GM18873 (cell line): Measurements from ENCODE around the gene SCFD2.

ENCODE experiments used
- ATAC-seq: cut with Tn5 transposase; IDR thresholded peaks from one replicate; pipeline ENCODE4 v1.9.1; 2021; ENCODE audit warnings: mild to moderate bottlenecking, moderate library complexity, moderate number of reproducible peaks; ENCODE audit not compliant: unreplicated experiment, low FRiP score

The SCFD2 gene

DNA sequence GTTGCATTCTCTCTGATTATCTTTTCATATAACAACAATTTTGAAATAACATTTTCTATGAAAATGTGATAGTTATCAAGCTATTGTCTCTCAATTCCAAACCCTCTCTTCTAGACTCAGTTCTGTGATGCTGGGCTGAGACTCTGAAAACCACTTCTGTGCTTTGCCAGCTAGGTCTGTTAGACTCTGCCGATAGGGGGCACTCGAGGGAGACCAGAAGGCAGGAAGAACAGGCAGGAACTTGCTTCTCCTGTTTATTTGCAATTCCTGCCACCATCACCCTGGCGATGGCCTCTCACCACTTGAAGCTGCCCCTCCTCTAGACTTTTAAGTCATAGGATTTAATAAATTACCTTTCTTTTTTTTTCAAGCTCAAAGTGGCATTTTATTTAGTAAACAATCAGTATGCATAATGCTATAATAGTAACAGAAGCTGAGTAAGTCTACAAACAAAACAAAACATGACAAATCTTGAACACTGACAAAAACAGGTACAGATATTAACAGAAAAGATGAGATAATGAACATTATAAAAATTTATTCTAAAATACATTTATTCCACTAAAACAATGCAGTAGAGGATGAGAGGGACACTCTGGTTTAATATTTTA is 454.1 kb downstream of the SCFD2 start:
- ATAC-seq, result peak; percentile 71

DNA sequence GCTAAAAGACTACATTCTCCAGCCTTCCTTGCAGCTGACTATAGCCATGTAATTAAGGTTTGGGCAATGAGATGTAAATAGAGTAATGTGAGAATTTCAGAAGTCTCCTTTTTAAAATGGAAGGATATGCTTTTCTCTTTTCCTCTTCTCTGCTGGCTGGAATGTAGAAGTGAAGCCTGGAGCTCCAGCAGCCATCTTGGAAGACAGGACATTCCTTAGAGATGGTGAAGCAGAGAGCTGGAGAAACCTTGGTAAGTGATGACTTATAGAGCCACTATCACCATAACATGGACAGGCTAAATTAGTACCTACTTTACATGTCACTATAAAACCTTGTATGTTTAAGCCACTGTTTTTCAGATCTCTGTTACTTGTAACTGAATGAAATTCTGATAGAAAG is 455.7 kb downstream of the SCFD2 start:
- no peak for ATAC-seq

DNA sequence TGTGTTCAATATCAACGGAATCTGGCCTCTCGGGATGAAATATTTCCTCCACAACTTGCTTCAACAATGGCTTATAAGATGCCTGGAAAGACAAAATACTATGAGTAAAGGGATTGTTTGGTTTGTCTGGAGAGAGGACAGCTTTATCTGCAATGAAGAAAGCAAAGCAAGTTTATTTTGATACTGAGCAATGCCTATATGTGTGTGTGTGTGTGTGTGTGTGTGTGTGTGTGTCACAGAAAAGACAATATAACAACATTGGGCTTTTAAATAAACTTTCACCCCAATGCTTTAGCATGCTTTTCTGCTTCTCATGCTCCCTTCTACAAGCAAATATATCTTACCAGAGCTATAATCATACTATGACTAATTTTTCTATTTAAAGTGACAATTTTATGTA is 458.4 kb downstream of the SCFD2 start:
- ATAC-seq, result no peak

DNA sequence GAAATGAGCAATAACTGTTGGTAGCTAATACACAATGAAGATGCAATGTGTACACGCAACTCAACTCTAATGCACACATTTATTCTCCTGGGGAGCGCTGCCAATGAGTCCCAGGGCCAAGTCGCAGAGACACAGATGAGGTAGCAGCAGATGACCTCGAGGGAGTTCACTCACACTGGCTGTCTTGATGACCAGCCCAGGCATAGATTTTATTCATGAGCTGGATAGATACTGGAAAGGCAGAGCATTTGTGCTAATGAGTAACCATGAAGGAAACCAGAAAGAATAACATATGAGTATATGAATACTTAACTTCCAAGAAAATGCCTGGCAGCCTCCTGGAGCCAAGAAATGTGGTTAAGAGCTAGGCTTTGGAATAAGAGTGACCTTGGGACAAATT is 461.4 kb downstream of the SCFD2 start:
- no peak for ATAC-seq

DNA sequence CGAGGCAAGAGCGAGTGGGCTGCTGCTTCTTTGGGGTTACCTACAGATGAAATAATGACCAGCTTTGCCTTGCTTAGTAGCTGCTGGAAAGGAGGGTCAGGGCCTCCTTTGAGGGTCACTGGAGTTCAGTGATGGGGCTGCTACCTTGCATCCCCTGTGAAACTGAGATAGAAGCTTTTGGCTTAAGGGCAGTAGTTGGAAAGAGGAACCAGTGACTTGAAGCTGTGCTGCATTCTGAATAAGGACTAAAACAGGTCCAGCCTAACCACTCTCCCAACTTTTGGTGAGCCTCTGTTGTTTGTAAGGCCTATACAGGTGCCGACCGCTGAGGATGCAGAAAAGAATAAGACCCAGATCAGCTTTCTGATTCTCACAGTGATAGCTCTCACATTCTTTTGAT is 462.6 kb downstream of the SCFD2 start:
- ATAC-seq, result no peak

DNA sequence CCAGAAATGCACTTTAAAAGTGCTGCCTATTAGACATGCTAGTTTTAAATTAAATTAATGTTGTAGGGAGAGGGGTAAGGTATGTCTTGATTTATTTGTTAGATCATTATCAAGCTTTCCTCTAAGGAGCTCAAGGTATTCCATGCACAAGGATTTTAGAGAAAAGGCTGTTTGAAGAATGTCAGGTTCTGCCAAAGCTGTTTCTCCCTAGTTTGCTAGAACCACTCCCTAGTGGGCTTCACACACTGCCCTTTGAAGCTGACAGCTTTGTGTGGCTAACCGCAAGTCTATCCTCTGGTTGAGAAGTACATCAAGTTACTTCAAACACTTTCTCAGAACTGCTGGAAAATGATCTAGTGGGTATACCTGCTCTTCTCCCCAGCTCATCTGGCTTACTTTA is 471.4 kb downstream of the SCFD2 start:
- no peak for ATAC-seq

DNA sequence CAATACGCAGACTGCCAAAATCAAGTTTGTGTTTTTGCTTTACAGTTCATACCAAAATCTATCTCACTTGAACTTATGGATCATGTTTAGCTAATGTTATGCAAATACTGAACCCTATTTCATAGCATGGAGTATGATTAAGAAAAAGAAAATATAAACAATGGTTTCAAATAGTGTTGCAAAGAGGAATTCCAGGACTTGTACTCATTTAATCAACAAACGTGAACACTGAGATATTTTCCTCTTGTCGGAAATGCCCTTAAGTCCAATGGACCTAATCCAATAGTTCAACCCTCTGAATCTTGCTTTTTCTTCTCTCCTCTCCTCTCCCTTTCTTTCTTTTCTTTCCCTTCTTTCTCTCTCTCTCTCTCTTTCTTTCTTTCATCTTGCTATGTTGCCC is 473.0 kb downstream of the SCFD2 start:
- ATAC-seq, result no peak

DNA sequence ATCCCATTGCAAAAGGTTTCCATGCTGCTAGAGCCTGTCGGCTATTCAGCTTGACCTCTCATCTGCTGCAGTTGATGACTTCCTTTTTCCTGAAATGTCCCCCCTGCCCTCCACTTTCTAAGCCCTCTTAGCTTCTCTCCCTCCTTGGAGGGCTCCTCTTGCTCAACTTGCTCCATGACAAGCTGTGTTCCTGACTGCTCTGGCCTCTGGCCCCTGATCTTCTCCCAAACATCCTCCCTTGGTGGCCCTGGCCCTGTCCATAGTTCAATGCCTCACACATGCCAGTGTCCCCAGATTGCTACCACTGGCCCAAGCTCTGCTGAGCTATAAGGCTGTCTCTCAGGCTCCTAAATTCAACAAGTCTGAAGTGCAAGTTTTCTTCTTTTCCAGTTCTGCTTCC is 474.1 kb downstream of the SCFD2 start:
- ATAC-seq, result no peak

DNA sequence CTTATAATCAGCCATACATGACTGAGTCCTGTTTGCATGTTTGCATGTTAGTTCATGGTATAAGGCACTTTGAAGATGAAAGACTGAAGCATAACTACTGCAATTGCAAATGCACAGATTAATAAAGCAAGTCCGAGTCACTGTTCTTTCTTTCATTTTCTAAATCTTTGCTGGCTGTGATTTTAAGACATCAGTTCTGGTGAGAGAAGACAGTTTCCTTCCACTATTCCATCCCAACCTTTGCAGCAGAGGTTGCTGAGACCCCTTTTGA is 475.4 kb downstream of the SCFD2 start:
- no peak for ATAC-seq

DNA sequence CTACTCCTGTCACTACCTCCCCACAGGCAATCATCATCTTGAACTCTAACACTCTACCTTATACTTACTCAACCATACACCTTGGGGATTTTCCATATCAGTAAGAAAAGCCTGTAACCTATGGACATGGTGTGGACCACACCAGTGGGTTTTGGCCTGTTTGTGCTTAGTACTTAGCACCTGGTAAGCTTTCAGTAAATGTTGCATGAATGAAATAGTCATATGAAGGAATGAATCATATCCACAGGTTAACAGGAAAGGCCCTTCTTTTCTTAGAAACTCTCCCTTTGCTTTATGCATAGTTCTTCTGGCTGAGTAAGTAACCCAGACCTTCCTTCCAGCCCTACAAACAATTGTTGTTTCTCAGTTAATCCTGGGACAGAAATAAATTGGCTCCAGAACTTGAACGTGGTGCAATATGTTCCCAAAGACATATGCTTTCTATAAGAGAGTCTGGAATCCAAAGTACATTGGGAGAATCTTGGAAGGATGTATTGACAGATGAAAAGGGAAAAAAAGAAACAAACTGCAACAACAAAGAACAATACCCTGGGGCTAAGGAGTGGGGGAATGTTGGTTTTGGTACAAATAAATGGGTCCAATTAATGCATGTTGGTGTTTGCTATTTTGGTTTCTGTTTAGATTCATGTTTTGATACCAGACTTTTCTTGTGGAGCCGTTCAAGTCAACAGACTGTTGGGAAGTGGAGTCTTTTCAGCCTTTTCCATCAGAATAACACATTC is 475.9 kb downstream of the SCFD2 start:
- ATAC-seq, result no peak

DNA sequence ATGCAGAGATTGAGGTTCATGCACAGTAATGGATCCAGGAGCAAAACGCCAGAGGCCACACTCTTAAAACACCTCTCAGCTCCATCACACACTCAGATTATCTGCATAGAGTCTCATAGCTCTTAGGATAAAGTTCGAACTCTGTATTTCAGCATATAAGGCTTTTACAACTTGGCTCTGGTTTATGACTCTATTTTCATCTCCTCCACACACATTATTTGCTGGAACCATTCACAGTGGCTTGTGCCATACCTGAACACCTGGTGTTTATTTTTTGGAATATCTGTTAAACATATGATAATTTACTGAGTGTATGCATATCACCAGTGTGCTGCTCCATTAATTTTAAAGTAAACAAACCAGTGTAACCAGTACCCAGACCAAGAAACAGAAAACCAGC is 476.5 kb downstream of the SCFD2 start:
- ATAC-seq, result no peak

DNA sequence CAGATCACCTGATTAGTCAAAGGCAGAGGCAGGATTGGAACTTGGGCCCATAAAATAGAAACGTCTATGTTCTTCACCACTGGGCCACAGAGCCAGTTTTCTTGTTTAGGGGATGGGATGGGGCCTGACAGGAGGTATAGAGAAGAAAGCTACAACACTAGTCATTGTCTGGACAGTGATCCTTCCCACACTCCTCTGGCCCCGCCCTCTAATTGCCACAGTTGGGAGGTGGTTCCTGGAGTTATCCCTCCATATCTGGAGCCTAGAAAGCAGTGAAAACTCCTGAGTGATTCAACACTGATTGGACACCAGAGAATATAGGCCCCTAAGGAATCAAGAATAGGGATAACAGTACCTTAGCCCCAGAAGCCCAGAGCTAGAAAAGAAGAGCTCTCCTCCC is 480.9 kb downstream of the SCFD2 start:
- ATAC-seq, result no peak

DNA sequence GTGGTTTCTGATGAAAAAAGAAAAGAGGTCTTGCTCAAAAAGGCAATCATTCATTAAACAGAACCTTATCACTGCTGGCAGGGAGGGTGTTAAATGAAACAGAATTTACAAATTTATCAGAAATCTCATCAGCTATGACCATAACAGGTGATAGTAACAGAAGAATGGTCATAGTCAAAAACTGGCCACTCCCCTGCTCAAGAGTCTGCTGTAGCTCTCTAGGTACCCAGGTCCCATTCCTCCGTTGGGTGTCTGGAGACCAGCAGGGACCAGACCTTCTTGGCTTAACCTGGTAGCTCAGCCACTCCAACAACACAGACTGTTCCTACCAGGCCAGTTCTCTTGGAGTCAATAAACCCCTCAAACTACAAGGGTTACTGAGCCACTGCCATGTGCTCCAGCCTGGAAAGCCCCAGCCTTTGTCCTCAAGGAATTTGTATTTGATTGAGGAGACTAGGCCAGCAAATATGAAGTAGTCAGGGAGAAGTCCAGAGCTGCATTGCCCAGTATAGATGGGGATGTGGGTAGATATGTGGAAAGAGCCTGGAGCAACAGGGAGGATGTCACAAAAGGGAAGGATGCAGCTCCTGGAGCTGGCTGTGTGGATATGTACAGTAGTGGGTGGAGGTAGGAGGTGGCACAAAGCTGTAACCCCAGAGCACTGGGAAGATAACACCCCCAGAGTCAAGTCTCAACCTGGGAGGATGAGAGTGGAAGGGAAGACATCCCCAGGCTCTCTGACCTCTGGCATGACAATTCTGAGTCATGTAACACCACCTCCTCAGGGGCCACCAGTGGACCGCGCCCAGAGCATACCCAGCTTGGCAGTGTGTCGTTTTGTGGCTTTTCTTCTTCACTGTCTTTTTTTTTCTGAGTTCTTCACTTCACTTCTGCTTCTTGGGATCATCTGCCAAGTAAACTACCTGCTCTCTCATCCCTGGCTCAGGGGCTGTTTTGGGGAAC is 481.9 kb downstream of the SCFD2 start:
- ATAC-seq, result no peak

DNA sequence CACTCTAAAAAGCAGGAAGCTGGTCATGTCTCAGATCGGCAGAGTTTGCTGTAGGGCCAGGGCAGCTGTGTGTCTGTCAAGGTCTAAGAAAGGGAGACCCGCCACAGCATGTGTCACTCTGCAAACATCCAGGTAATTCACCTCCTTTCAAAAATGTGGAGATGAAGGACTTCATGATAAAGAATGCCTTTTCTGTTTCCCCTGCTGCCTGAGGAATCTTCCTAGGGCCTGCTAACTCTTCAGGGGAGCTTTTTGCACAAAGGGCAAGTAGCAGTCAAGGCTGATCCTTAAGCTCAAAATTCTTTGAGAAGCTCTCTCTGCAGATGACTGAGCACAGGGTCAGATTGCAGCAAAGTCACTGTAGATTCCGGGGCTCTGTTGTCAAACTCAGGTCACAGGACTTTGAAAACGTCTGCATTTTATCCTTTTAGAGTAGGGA is 482.7 kb downstream of the SCFD2 start:
- no peak for ATAC-seq

DNA sequence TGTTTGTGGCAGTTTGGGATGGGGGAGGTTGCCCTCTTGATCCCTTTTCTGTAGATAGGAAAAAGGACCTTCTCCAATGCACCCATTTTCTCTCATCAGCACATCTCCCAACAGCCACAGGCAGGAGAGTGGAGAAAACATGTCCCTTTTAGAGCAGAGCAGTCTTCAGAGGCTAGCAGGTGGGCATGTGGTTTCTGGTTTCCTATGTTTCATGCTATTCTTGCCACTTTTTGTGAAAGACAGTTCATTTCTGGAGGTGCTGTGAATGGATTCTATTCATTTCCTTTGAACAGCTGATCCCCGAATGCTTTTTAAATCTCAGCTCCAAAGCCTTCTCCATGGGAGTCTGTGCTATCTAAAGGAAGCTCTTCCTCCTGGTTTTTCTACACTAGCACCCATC is 484.9 kb downstream of the SCFD2 start:
- ATAC-seq, result no peak

DNA sequence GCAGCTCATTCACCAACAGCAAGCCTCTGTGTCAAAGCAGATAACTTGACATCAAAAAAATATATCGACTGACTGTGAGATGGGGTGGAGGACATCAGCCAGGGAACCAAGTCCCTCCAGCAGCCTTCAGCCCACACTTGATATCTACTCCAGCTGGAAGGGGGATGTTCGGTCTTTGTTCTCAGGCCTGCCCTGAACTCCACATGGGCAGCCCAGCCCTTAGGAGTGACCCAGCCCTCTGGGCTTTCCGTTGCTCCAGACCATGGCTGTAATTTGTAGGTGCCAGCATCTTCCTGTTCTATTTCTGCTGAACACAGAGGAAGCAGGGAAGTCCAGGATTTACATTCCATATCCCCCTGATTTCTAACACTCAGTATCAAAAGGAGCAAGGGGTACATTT is 486.4 kb downstream of the SCFD2 start:
- no peak for ATAC-seq

DNA sequence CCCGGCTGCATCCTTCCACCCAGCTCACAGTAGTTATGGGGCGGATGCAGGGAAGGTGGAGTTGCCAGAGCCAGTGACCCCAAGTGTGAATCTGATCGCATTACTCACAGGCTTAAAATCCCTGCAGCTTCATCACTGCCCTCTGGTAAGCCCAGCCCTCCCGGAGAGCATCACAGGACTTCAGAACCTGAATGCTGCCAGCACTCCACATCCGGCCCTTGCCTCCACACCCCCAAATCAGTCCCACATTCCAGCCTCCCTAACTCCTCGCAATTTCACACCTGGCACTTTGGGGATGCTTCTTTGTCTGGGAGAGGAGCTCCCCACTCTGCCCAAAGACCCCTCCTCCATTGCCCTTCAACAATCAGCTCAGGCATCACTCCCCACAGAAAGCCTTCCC is 488.2 kb downstream of the SCFD2 start:
- ATAC-seq, result no peak

DNA sequence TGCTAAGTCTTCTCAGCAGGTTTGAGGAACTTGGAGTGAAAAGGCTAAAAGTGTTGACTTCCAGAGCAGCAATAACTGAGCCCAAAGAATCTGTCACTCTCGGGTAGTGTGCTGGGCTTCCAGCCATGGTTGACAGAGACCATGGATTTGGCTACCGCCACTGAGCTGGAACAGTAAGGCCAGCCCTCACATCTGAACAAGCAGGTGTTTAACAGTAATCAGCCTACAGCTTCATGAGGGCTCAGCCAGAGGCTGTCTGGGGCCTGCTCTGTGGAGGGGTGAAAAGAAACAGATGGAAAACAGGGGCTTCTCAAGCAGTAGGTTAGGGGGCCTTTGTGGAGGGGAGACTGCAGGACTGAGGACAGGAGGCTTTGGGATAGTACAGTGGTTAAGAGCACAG is 488.8 kb downstream of the SCFD2 start:
- ATAC-seq, result no peak

DNA sequence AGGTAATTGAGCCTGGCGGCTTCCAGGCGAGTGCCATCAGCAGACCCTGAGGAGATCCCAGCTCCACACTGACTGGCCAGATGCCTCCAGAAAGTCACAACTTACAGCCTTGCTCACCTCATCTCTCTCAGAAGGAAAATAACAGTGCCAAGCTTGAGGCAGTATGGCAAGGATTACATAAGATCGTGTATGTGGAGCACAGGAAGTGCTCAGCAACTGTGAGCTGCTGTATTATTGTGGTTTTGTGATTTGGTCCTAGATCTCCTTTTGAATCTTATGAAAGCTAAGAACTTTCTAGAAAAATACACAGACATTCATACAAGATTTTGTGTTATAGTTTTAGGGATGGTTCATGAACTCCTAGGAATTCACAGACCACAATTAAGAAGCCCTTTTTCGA is 489.8 kb downstream of the SCFD2 start:
- no peak for ATAC-seq

DNA sequence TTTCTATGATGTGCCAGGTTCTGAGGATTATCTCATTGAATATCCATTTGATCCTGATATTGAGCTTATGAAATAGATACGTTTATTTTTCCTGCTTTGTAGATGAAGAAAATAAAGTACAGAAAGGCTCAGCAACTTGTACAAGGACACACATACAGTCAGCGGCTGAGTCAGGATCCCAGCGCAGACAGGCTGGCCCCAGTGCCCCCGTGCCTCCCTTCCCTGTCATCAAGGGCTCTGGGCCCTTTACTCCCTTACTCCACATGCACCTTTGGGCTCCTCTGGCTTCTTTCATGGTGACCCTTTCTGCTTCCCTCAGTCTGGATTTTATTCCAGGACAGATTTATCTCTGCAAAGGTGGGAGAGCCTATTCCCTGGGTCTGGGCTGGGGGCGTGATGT is 490.9 kb downstream of the SCFD2 start:
- no peak for ATAC-seq

DNA sequence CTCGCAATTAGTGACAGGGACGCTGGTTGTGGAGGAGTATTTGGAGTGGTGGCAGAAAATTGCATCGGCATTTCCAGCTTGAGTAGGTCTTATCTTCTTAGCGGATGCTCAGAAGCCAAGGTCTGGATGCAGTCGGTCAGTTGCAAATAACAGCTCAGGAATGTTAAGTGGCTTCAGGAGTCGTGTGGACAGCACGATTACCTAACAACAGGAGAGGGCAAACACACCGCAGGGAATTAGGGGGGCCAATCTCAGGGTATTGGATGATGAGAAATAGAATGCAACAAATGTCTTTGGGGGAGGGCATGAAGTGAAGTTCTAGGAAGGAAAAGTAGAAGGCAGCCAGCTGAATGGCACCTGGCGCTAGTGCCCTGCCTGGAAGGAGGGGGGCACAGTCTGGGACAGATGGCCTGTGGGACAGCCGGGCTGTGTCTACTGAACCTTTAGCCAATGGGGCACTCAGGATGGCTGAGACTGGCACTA is 492.0 kb downstream of the SCFD2 start:
- no peak for ATAC-seq
